Thoracic aorta (tissue), 2 donors: Measurements from ENCODE around the gene CD247. TPM values are rescaled to one million over a fixed set of nuclear protein-coding genes. Genes with fewer than 3 reads are reported as not detected.

Experiments used
- ATAC-seq: fragments of 150-250 bp; one replicate; pipeline ENCODE4 v1.8.0; 2017; ENCODE audit warnings: low read depth; ENCODE audit not compliant: insufficient number of reproducible peaks, low FRiP score
- DNase-seq: peaks from one replicate; pipeline ENCODE4 v3.0.0-alpha.2; 2020; ENCODE audit warnings: low spot score
- H3K27ac ChIP-seq, 2 donors: fragments of 200-600 bp; sonication (generic); 1 replicate in 1 of 2; 2 replicates in 1 of 2; pipeline ENCODE4 v1.5.1; 2016; ENCODE audit warnings: mild to moderate bottlenecking in 2 of 2, moderate library complexity in 2 of 2
- H3K27me3 ChIP-seq: fragments of 200-600 bp; sonication (generic); replicated peaks from 2 replicates; pipeline ENCODE4 v1.6.0; 2016; ENCODE audit warnings: mild to moderate bottlenecking; ENCODE audit not compliant: insufficient read depth
- H3K36me3 ChIP-seq: fragments of 200-600 bp; sonication (generic); one replicate; pipeline ENCODE4 v1.5.1; 2016
- H3K4me1 ChIP-seq, 2 donors: fragments of 200-600 bp; sonication (generic); 1 replicate in 1 of 2; 2 replicates in 1 of 2; pipeline versions ENCODE4 v1.5.1 to v1.6.0; 2016; ENCODE audit warnings: low read depth in 2 of 2, mild to moderate bottlenecking in 1 of 2; ENCODE audit not compliant: control insufficient read depth in 1 of 2
- H3K4me3 ChIP-seq: fragments of 200-600 bp; sonication (generic); 2 replicates; pipeline ENCODE4 v1.5.1; 2016; ENCODE audit warnings: mild to moderate bottlenecking
- H3K9me3 ChIP-seq: fragments of 200-600 bp; sonication (generic); 2 replicates; pipeline ENCODE4 v1.5.1; 2016
- total RNA-seq, 2 donors: library from RNA; depleted of rRNA; stranded (reverse); fragments of >200 nt; gene quantifications; one replicate each; pipeline versions ENCODE4 v1.1.0 to v1.2.3, GENCODE V29; 2016
- TF ChIP-seq, protein P1 (sequence below): fragments of 200-600 bp; sonication (generic); IDR thresholded peaks from one replicate; pipeline ENCODE4 v1.5.1; 2019; ENCODE audit warnings: antibody characterized with exemption

The CD247 gene
- 1 to 10 TPM; 1.6 to 8.5 TPM for total RNA-seq

- H3K27me3 ChIP-seq: no peaks in the 10 kb centered on the region
- H3K36me3 ChIP-seq: no peaks in the 10 kb centered on the region
- H3K27ac ChIP-seq: no peak within 1 kb of the TSS
- no peaks in the 10 kb centered on the region for H3K4me1 ChIP-seq
- TF ChIP-seq, protein P1, sequence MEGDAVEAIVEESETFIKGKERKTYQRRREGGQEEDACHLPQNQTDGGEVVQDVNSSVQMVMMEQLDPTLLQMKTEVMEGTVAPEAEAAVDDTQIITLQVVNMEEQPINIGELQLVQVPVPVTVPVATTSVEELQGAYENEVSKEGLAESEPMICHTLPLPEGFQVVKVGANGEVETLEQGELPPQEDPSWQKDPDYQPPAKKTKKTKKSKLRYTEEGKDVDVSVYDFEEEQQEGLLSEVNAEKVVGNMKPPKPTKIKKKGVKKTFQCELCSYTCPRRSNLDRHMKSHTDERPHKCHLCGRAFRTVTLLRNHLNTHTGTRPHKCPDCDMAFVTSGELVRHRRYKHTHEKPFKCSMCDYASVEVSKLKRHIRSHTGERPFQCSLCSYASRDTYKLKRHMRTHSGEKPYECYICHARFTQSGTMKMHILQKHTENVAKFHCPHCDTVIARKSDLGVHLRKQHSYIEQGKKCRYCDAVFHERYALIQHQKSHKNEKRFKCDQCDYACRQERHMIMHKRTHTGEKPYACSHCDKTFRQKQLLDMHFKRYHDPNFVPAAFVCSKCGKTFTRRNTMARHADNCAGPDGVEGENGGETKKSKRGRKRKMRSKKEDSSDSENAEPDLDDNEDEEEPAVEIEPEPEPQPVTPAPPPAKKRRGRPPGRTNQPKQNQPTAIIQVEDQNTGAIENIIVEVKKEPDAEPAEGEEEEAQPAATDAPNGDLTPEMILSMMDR: no peak
- no peak for ATAC-seq
- H3K4me3 ChIP-seq: peak within 1 kb of the TSS; percentile 26
- DNase-seq: no peak
- H3K9me3 ChIP-seq: no peaks in the 10 kb centered on the region
Measured at GRCh38 chr1:167518331-167518700, at the start of gene CD247. Gene CD247, minus strand, starts transcription at chr1:167518529. Its CDS starts 64 bp downstream, at chr1:167518465.

DNA sequence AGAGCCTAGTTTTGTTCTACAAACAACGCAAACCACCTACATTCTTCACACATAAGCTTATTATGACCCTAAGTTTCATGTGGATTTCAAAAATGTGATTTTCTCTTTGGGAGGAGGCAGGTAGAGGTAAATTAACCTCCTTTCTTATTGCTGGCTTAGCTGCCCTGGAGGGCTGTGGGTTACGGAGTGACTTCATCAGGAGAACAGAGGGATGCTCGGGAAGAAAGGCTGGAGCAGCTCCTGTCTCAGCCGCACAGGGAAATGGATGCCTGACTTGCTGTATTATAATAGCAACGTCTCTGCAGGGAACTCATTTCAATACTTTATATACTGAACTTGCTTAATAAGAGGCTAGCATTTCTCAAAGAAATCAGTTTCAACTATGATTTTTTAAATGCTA lies 49.3 kb upstream of the CD247 start:
- ATAC-seq (no peak), DNase-seq (no peak)
- Histone ChIP-seq H3K4me3 (no peak overlapping the region), H3K27me3 (no peaks in the 10 kb centered on the region), H3K36me3 (no peaks in the 10 kb centered on the region), H3K27ac (no peak overlapping the region), H3K9me3 (no peaks in the 10 kb centered on the region), H3K4me1 (no peaks in the 10 kb centered on the region)
- TF ChIP-seq, protein P1: no peak

GRCh38 chr1:167566766-167567165 lies 48.4 kb upstream of the CD247 start:
- Histone ChIP-seq H3K36me3 (no peaks in the 10 kb centered on the region), H3K9me3 (no peaks in the 10 kb centered on the region), H3K27me3 (no peaks in the 10 kb centered on the region), H3K4me1 (no peaks in the 10 kb centered on the region), H3K4me3 (no peak overlapping the region), H3K27ac (no peak overlapping the region)
- DNase-seq (no peak), ATAC-seq (no peak)
- TF ChIP-seq, protein P1: no peak

- TF ChIP-seq, protein P1: no peak
- Histone ChIP-seq H3K4me1 (no peaks in the 10 kb centered on the region), H3K27ac (no peak overlapping the region), H3K4me3 (no peak overlapping the region), H3K27me3 (no peaks in the 10 kb centered on the region), H3K36me3 (no peaks in the 10 kb centered on the region), H3K9me3 (no peaks in the 10 kb centered on the region)
- ATAC-seq: no peak
- no peak for DNase-seq
Measured at GRCh38 chr1:167565922-167566321, 47.6 kb upstream of the CD247 start.

DNA sequence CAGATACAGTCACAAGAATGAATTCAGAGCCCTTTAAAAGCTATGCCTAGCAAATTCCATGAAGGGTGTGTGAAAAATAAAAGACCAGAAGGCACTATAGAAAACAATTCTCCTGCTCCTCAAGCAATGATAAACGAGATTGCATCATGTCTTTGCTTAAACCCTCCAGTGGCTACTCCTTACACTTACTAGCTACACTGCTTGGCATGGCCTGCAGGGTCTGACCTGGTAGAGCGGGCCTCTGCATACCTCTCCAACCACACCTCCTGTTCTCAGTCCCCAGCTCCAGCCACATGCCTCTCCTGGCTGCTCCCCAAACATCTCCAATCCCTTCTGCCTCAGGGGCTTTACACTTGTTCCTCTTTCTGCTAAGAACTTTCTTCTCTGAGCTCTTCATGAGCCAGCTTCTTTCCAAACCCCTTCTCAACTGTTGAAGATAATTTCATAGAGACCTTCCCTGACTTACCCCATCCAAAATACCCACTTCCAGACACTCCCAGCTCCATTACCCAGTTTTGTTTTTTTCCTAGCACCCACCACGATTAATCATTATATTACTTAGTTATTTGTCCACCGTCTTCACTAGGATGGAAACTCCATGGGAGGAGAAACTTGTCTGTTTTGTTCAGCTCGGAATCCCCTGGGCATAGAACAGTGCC lies 46.4 kb upstream of the CD247 start:
- H3K36me3 ChIP-seq: no peaks in the 10 kb centered on the region
- H3K9me3 ChIP-seq: no peaks in the 10 kb centered on the region
- no peak overlapping the region for H3K27ac ChIP-seq
- TF ChIP-seq, protein P1: no peak
- H3K27me3 ChIP-seq: no peaks in the 10 kb centered on the region
- no peak overlapping the region for H3K4me3 ChIP-seq
- no peak for ATAC-seq
- no peak for DNase-seq
- H3K4me1 ChIP-seq: no peaks in the 10 kb centered on the region
